Stimulated activated CD8-positive, alpha-beta memory T cell treated with anti-CD3 and anti-CD28 coated beads, Interleukin-7, amount 100 ng/mL, for 24 hours (primary cell): Measurements from ENCODE around the gene APOD.

Experiments
- DNase-seq: peaks from one replicate; pipeline ENCODE4 v3.0.0-alpha.2; 2020; ENCODE audit warnings: low read depth

Gene APOD

GRCh38 chr3:195524171-195524896 is 59.4 kb downstream of the APOD start:
- no peak for DNase-seq

DNA sequence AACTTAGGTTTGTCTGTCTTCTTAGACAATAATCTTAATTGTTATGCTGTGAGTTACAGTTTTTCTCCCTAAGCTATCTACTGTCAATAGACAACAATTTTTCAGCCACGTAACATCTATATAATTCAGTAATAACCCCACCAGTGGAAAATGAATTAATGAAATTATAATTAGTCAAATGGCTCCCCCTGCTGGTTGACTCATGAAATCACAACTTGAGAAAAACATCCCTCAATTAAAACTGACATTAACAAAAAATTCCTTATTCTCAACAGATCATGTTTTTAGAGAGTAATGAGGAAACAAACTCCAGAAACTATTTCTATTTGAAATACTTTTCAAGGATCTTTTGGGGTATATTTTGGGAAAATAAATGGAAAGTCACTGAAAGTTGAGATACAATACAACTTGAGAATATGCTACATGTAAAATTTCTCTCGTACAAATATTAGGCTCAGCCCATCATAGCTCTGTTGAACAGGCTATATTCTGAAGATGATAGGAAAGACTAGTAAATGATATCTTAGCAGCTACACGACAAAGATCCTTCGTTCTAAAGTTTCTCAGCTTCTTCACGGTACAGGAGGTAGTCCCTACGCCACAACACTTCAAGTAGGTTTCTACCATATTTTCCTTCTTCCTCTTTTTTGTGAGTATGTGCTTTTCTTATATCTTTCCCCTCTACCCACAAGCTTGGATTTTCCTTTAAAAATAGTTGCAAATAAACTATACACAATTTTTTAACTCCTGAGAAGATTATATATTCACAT is 61.3 kb downstream of the APOD start:
- no peak for DNase-seq
